Effector memory CD8-positive, alpha-beta T cell (primary cell): ENCODE measurements around the gene SLC2A14.
A peak's percentile ranks its signal among the peaks of the same experiment; 100 is the strongest.
"Not testable (repeated sequence)": the region's sequence is repeated elsewhere in the genome, so short reads cannot be mapped to it uniquely, and the experiment has no call there.

ENCODE experiments used
- ATAC-seq: fragments of 150-1000 bp; cut with Tn5 transposase; replicated peaks from 2 replicates; pipeline ENCODE4 v1.10.0; 2021; ENCODE audit warnings: mild to moderate bottlenecking, moderate library complexity
- DNase-seq, 3 experiments: peaks; one replicate each; pipeline ENCODE4 v3.0.0; 2021
- H3K27ac Mint-ChIP-seq, 2 donors: one replicate each; pipeline ENCODE4 v1.8.0; 2022; ENCODE audit warnings: mild to moderate bottlenecking in 2 of 2, mixed read lengths in 2 of 2, moderate library complexity in 2 of 2
- H3K27me3 Mint-ChIP-seq, 2 donors: one replicate each; pipeline ENCODE4 v1.8.0; 2022; ENCODE audit warnings: mixed read lengths in 2 of 2
- H3K36me3 Mint-ChIP-seq: one replicate; pipeline ENCODE4 v1.8.0; 2022; ENCODE audit warnings: mild to moderate bottlenecking, moderate library complexity, mixed read lengths; ENCODE audit not compliant: insufficient read depth
- H3K4me1 Mint-ChIP-seq, 2 donors: one replicate each; pipeline ENCODE4 v1.8.0; 2022; ENCODE audit warnings: low read depth in 2 of 2, mixed read lengths in 2 of 2
- H3K4me3 Mint-ChIP-seq, 2 donors: one replicate each; pipeline ENCODE4 v1.8.0; 2022; ENCODE audit warnings: mild to moderate bottlenecking in 2 of 2, mixed read lengths in 2 of 2, moderate library complexity in 2 of 2
- H3K9me3 Mint-ChIP-seq, 2 donors: one replicate each; pipeline ENCODE4 v1.8.0; 2022; ENCODE audit warnings: mixed read lengths in 2 of 2
- total RNA-seq, 9 experiments: gene quantifications; one replicate each; lab custom pipeline; 2026; lab: John Stamatoyannopoulos, UW

The SLC2A14 gene
- 0 to 2.4 (median 0.06) reads per million in 9 experiments for total RNA-seq

GRCh38 chr12:7872566-7873319 lies at the start of gene SLC2A14:
TSS of gene SLC2A14 (minus strand) at chr12:7872915. CDS start at chr12:7869880, 3,035 bp downstream.
- H3K9me3 Mint-ChIP-seq, result no peaks in the 10 kb centered on the region
- DNase-seq (no peak), ATAC-seq (no peak)
- H3K4me1 Mint-ChIP-seq, result no peaks in the 10 kb centered on the region
- no peak within 1 kb of the TSS for H3K27ac Mint-ChIP-seq
- peaks cover 22 to 36% of the 10 kb centered on the region in 2 donors for H3K27me3 Mint-ChIP-seq
- H3K4me3 Mint-ChIP-seq, result no peak within 1 kb of the TSS
- H3K36me3 Mint-ChIP-seq, result peaks cover 3% of the 10 kb centered on the region

GRCh38 chr12:7921181-7921580 lies 48.5 kb upstream of the SLC2A14 start:
- H3K27me3 Mint-ChIP-seq, ATAC-seq, H3K9me3 Mint-ChIP-seq, DNase-seq: not testable (repeated sequence)
- peaks cover 74% of the 10 kb centered on the region for H3K36me3 Mint-ChIP-seq
- H3K27ac Mint-ChIP-seq, result peak overlapping the region; percentile 62 to 74
- peak overlapping the region in 1 of 2 donors; percentile 33 for H3K4me3 Mint-ChIP-seq
- peaks cover 31 to 42% of the 10 kb centered on the region in 2 donors for H3K4me1 Mint-ChIP-seq

- H3K27ac Mint-ChIP-seq, result peak overlapping the region in 1 of 2 donors; percentile 84
These were observed 45.5 kb upstream of the SLC2A14 start for GRCh38 chr12:7918268-7918590.

GRCh38 chr12:7917392-7918267 lies 44.9 kb upstream of the SLC2A14 start:
- ATAC-seq (no peak), DNase-seq (no peak)
- Mint-ChIP-seq H3K27me3 (no peaks in the 10 kb centered on the region), H3K9me3 (no peaks in the 10 kb centered on the region), H3K4me3 (peak overlapping the region in 1 of 2 donors; percentile 31), H3K27ac (peak overlapping the region; percentile 68 to 84), H3K36me3 (peaks cover 59% of the 10 kb centered on the region), H3K4me1 (peaks cover 23 to 44% of the 10 kb centered on the region in 2 donors)

More at GRCh38 chr12:7918268-7918590, 45.5 kb upstream of the SLC2A14 start:
- H3K9me3 Mint-ChIP-seq, H3K27me3 Mint-ChIP-seq, ATAC-seq, DNase-seq, H3K4me3 Mint-ChIP-seq: not testable (repeated sequence)
- Mint-ChIP-seq H3K36me3 (peaks cover 65% of the 10 kb centered on the region), H3K4me1 (peaks cover 25 to 46% of the 10 kb centered on the region in 2 donors)

- H3K27ac Mint-ChIP-seq, result peak overlapping the region; percentile 68 to 79
- DNase-seq, result no peak
- H3K9me3 Mint-ChIP-seq, result no peaks in the 10 kb centered on the region
- no peak for ATAC-seq
- peaks cover 20 to 41% of the 10 kb centered on the region in 2 donors for H3K4me1 Mint-ChIP-seq
- no peaks in the 10 kb centered on the region for H3K27me3 Mint-ChIP-seq
- peaks cover 52% of the 10 kb centered on the region for H3K36me3 Mint-ChIP-seq
- peak overlapping the region; percentile 29 for H3K4me3 Mint-ChIP-seq
These were observed 44.2 kb upstream of the SLC2A14 start for GRCh38 chr12:7916936-7917335.

- Mint-ChIP-seq H3K27me3 (no peaks in the 10 kb centered on the region), H3K4me3 (peak overlapping the region; percentile 29 to 67), H3K36me3 (peaks cover 41% of the 10 kb centered on the region), H3K4me1 (peaks cover 11 to 31% of the 10 kb centered on the region in 2 donors), H3K27ac (peak overlapping the region; percentile 68 to 79), H3K9me3 (no peaks in the 10 kb centered on the region)
- DNase-seq (no peak), ATAC-seq (peak; percentile 56)
These were observed 43.1 kb upstream of the SLC2A14 start for GRCh38 chr12:7915661-7916403.

GRCh38 chr12:7910106-7910505 lies 37.4 kb upstream of the SLC2A14 start:
- H3K27ac Mint-ChIP-seq, result peak overlapping the region in 1 of 2 donors; percentile 62
- not testable (repeated sequence) for H3K36me3 Mint-ChIP-seq, H3K4me1 Mint-ChIP-seq, H3K27me3 Mint-ChIP-seq, H3K4me3 Mint-ChIP-seq, ATAC-seq, DNase-seq, H3K9me3 Mint-ChIP-seq

- H3K9me3 Mint-ChIP-seq, result no peaks in the 10 kb centered on the region
- H3K27ac Mint-ChIP-seq, result peak overlapping the region in 1 of 2 donors; percentile 57
- H3K27me3 Mint-ChIP-seq, result no peaks in the 10 kb centered on the region
- H3K4me3 Mint-ChIP-seq, result no peak overlapping the region
- ATAC-seq (no peak), DNase-seq (no peak)
- no peaks in the 10 kb centered on the region for H3K4me1 Mint-ChIP-seq
- H3K36me3 Mint-ChIP-seq, result peaks cover 3% of the 10 kb centered on the region
These were observed 34.3 kb upstream of the SLC2A14 start for GRCh38 chr12:7907009-7907408.

- DNase-seq, H3K27ac Mint-ChIP-seq, H3K36me3 Mint-ChIP-seq, H3K27me3 Mint-ChIP-seq, ATAC-seq, H3K4me1 Mint-ChIP-seq, H3K4me3 Mint-ChIP-seq, H3K9me3 Mint-ChIP-seq: not testable (repeated sequence)
These were observed 33.6 kb upstream of the SLC2A14 start for GRCh38 chr12:7906303-7906702.

GRCh38 chr12:7905600-7906125 lies 32.9 kb upstream of the SLC2A14 start:
- not testable (repeated sequence) for H3K27ac Mint-ChIP-seq, H3K27me3 Mint-ChIP-seq, H3K9me3 Mint-ChIP-seq, H3K36me3 Mint-ChIP-seq, H3K4me3 Mint-ChIP-seq, H3K4me1 Mint-ChIP-seq, ATAC-seq, DNase-seq

- Mint-ChIP-seq H3K27me3 (no peaks in the 10 kb centered on the region), H3K4me1 (no peaks in the 10 kb centered on the region), H3K9me3 (no peaks in the 10 kb centered on the region), H3K27ac (no peak overlapping the region), H3K4me3 (no peak overlapping the region), H3K36me3 (no peaks in the 10 kb centered on the region)
- DNase-seq (no peak), ATAC-seq (no peak)
These were observed 32.4 kb upstream of the SLC2A14 start for GRCh38 chr12:7905071-7905470.

GRCh38 chr12:7902416-7902815 lies 29.7 kb upstream of the SLC2A14 start:
- not testable (repeated sequence) for H3K4me3 Mint-ChIP-seq, H3K36me3 Mint-ChIP-seq

GRCh38 chr12:7899755-7900154 lies 27.0 kb upstream of the SLC2A14 start:
- H3K36me3 Mint-ChIP-seq, result no peaks in the 10 kb centered on the region
- no peaks in the 10 kb centered on the region for H3K4me1 Mint-ChIP-seq
- H3K9me3 Mint-ChIP-seq, result no peaks in the 10 kb centered on the region
- no peak for ATAC-seq
- H3K27ac Mint-ChIP-seq, result no peak overlapping the region
- no peak for DNase-seq
- H3K27me3 Mint-ChIP-seq, result no peaks in the 10 kb centered on the region
- no peak overlapping the region for H3K4me3 Mint-ChIP-seq

More at GRCh38 chr12:7902416-7902815, 29.7 kb upstream of the SLC2A14 start:
- H3K4me1 Mint-ChIP-seq, H3K27ac Mint-ChIP-seq, H3K9me3 Mint-ChIP-seq, DNase-seq, ATAC-seq, H3K27me3 Mint-ChIP-seq: not testable (repeated sequence)
